Hepatocyte (in vitro differentiated cells): ENCODE results near the gene OR1N2.
"Not testable (repeated sequence)": the region's sequence is repeated elsewhere in the genome, so short reads cannot be mapped to it uniquely, and the experiment has no call there.

Source experiments
- EZH2 ChIP-seq: fragments of 200-600 bp; sonication (generic); IDR thresholded peaks from 2 replicates; pipeline ENCODE4 v1.6.1; 2016; ENCODE audit warnings: antibody characterized with exemption, mild to moderate bottlenecking, borderline replicate concordance
- EZH2phosphoT487 ChIP-seq: fragments of 200-600 bp; sonication (generic); IDR thresholded peaks from one replicate; pipeline ENCODE4 v1.6.1; 2018; ENCODE audit warnings: antibody characterized with exemption, mild to moderate bottlenecking, low read depth, moderate library complexity; ENCODE audit not compliant: unreplicated experiment, severe bottlenecking

GRCh38 chr9:122531157-122531556 lies 21.8 kb upstream of the OR1N2 start:
- TF ChIP-seq EZH2, EZH2phosphoT487: not testable (repeated sequence)
